SK-N-SH (cell line): Measurements from ENCODE around the gene FAM151B. TPM values are rescaled to one million over a fixed set of nuclear protein-coding genes. Genes with fewer than 3 reads are reported as not detected.

ENCODE experiments used
- CTCF ChIA-PET: fragments of 300-600, 350-600 bp; formaldehyde crosslinking; extraction: SDS; loops from one replicate; lab custom pipeline; 2021; lab: Yijun Ruan, JAX
- POLR2A ChIA-PET: fragments of 350-600 bp; sonication (Branson Sonifier 250); formaldehyde crosslinking; extraction: SDS; loops from one replicate; lab custom pipeline; 2020; ENCODE audit warnings: antibody characterized with exemption, inconsistent platforms; lab: Yijun Ruan, JAX
- DNase-seq: peaks from one replicate; pipeline ENCODE4 v3.0.0; 2012
- H2AFZ ChIP-seq: fragments of 200-600 bp; sonication (generic); 2 replicates; pipeline ENCODE4 v1.8.1; 2016; ENCODE audit warnings: antibody characterized with exemption, mild to moderate bottlenecking, low read depth
- H3F3A ChIP-seq: fragments of 200-600 bp; sonication (generic); replicated peaks from 2 replicates; pipeline ENCODE3; 2016; ENCODE audit warnings: antibody characterized with exemption, mild to moderate bottlenecking; ENCODE audit not compliant: insufficient read depth
- H3K27ac ChIP-seq, 2 experiments: fragments of 200-500 bp in 1 of 2; fragments of 200-600 bp in 1 of 2; sonication (Bioruptor generic) in 1 of 2; sonication (generic), shearing (Covaris generic) in 1 of 2; 2 replicates each; pipeline versions ENCODE4 v1.5.1 to v1.6.1; 2014 to 2016; ENCODE audit warnings: low read depth in 2 of 2, inconsistent platforms in 1 of 2, low read length in 1 of 2, mild to moderate bottlenecking in 1 of 2, mixed read lengths in 1 of 2
- H3K27me3 ChIP-seq: fragments of 200-600 bp; sonication (generic), shearing (Covaris generic); 2 replicates; pipeline ENCODE4 v1.6.1; 2016; ENCODE audit warnings: mixed run types; ENCODE audit not compliant: insufficient read depth
- H3K36me3 ChIP-seq, 2 experiments: fragments of 200-500 bp in 1 of 2; fragments of 200-600 bp in 1 of 2; sonication (Bioruptor generic) in 1 of 2; sonication (generic) in 1 of 2; replicated peaks in 1 of 2; 2 replicates each; pipeline versions ENCODE3 to v1.5.1; 2014 to 2016; ENCODE audit warnings: low read length in 1 of 2, mild to moderate bottlenecking in 1 of 2; ENCODE audit not compliant: insufficient read depth in 2 of 2, control insufficient read depth in 1 of 2
- H3K4me1 ChIP-seq, 2 experiments: fragments of 200-500 bp in 1 of 2; fragments of 200-600 bp in 1 of 2; sonication (Bioruptor generic) in 1 of 2; sonication (generic), shearing (Covaris generic) in 1 of 2; 2 replicates each; pipeline versions ENCODE4 v1.5.1 to v1.6.1; 2014 to 2016; ENCODE audit warnings: low read depth in 1 of 2, low read length in 1 of 2, mixed run types in 1 of 2; ENCODE audit not compliant: insufficient read depth in 2 of 2, control insufficient read depth in 1 of 2
- H3K4me2 ChIP-seq: fragments of 200-600 bp; sonication (generic), shearing (Covaris generic); 2 replicates; pipeline ENCODE4 v1.6.1; 2017; ENCODE audit warnings: mixed run types
- H3K4me3 ChIP-seq, 2 experiments: fragments of 200-500 bp in 1 of 2; fragments of 200-600 bp in 1 of 2; sonication (Bioruptor generic) in 1 of 2; sonication (generic), shearing (Covaris generic) in 1 of 2; 2 replicates each; pipeline versions ENCODE4 v1.5.1 to v1.8.1; 2014 to 2016; ENCODE audit warnings: low read depth in 2 of 2, inconsistent platforms in 1 of 2, low read length in 1 of 2, mild to moderate bottlenecking in 1 of 2, mixed read lengths in 1 of 2, moderate library complexity in 1 of 2
- H3K79me2 ChIP-seq: fragments of 200-600 bp; sonication (generic); 2 replicates; pipeline ENCODE4 v1.8.1; 2017; ENCODE audit warnings: mild to moderate bottlenecking; ENCODE audit not compliant: insufficient read depth
- H3K9ac ChIP-seq: fragments of 200-600 bp; sonication (generic); 2 replicates; pipeline ENCODE4 v1.6.1; 2017; ENCODE audit warnings: mixed run types
- H3K9me2 ChIP-seq: fragments of 200-600 bp; sonication (generic); 2 replicates; pipeline ENCODE4 v1.6.1; 2017; ENCODE audit warnings: mixed run types
- H3K9me3 ChIP-seq: fragments of 200-600 bp; sonication (generic); 2 replicates; pipeline ENCODE4 v1.6.1; 2017; ENCODE audit warnings: mixed run types, mild to moderate bottlenecking, moderate library complexity
- H4K20me1 ChIP-seq: fragments of 200-600 bp; sonication (generic); 2 replicates; pipeline ENCODE4 v1.6.1; 2017; ENCODE audit warnings: mild to moderate bottlenecking, mixed run types; ENCODE audit not compliant: insufficient read depth
- CHD2 ChIP-seq: fragments of 150-350 bp; IDR thresholded peaks from 2 replicates; pipeline ENCODE4 v1.6.1; 2018; ENCODE audit warnings: low read length; ENCODE audit not compliant: partially characterized antibody
- EZH2phosphoT487 ChIP-seq: fragments of 200-600 bp; sonication (generic); IDR thresholded peaks from 2 replicates; pipeline ENCODE4 v1.6.1; 2017; ENCODE audit warnings: low read depth, mixed run types, mild to moderate bottlenecking, antibody characterized with exemption, moderate library complexity, borderline replicate concordance
- WGBS: methylation state at CpG from one replicate; pipeline ENCODE4 v1.1.6; 2017; ENCODE audit warnings: low lambda C conversion rate; 5-methylcytosine and 5-hydroxymethylcytosine counted together
- polyA plus RNA-seq, 3 experiments: library from polyadenylated mRNA; depleted of rRNA; stranded (reverse); fragments of >200 nt; gene quantifications; 2 replicates each; pipeline ENCODE4 v1.2.3, GENCODE V29; 2012

The FAM151B gene
- polyA plus RNA-seq, 1 of the 3 experiments (the other 2 are of a cell fraction) = 1.2 TPM

GRCh38 chr5:80592105-80592504 lies 104.2 kb downstream of the FAM151B start:
- CTCF ChIA-PET = no interaction called here
- no peak overlapping the region for H3K4me3 ChIP-seq
- H3K36me3 ChIP-seq = no peaks in the 10 kb centered on the region
- H3K9me3 ChIP-seq = no peaks in the 10 kb centered on the region
- no peaks in the 10 kb centered on the region for H3K9me2 ChIP-seq
- no peak for DNase-seq
- WGBS = 53% methylated on average over 1 of the region's 1 CpG
- no peaks in the 10 kb centered on the region for H3K79me2 ChIP-seq
- H3K4me1 ChIP-seq = no peaks in the 10 kb centered on the region
- no peaks in the 10 kb centered on the region for H3K27me3 ChIP-seq
- H3F3A ChIP-seq = no peaks in the 10 kb centered on the region
- POLR2A ChIA-PET = no interaction called here
- no peak overlapping the region for H3K4me2 ChIP-seq
- H3K9ac ChIP-seq = no peak overlapping the region
- H3K27ac ChIP-seq = no peak overlapping the region
- TF ChIP-seq CHD2 (no peak), EZH2phosphoT487 (no peak)
- no peak overlapping the region for H2AFZ ChIP-seq
- H4K20me1 ChIP-seq = no peaks in the 10 kb centered on the region

Other genes with a start within 250 kb of the FAM151B start
- 4.5 and 7.4 TPM in 2 replicates for gene SERINC5, start 232.1 kb upstream of the FAM151B start, polyA plus RNA-seq (2012; rRNA removed)
- gene SPZ1, start 168.1 kb upstream of the FAM151B start, polyA plus RNA-seq (2012; rRNA removed) = not detected in 2 replicates
- 3.3 and 4.8 TPM in 2 replicates for gene ZFYVE16, start 80.0 kb upstream of the FAM151B start, polyA plus RNA-seq (2012; rRNA removed)
- not detected in 2 replicates for gene ANKRD34B, start 82.2 kb downstream of the FAM151B start, polyA plus RNA-seq (2012; rRNA removed)
- 3.5 and 4.7 TPM in 2 replicates for gene MSH3, start 166.6 kb downstream of the FAM151B start, polyA plus RNA-seq (2012; rRNA removed)
- 16.6 and 18.3 TPM in 2 replicates for gene DHFR, start 166.9 kb downstream of the FAM151B start, polyA plus RNA-seq (2012; rRNA removed)